NCI-H2029 (cell line): ENCODE results near the gene IDH3B.

Experiments
- DNase-seq: peaks from one replicate; lab custom pipeline; 2025; lab: John Stamatoyannopoulos, UW

IDH3B gene

GRCh38 chr20:2617099-2617714 is 46.8 kb downstream of the IDH3B start:
- DNase-seq: no peak

GRCh38 chr20:2616634-2617033 is 47.4 kb downstream of the IDH3B start:
- no peak for DNase-seq

- DNase-seq: no peak
These were observed 51.9 kb downstream of the IDH3B start for GRCh38 chr20:2612073-2612472.

- DNase-seq: no peak
These were observed 52.9 kb downstream of the IDH3B start for GRCh38 chr20:2610941-2611720.

GRCh38 chr20:2610326-2610725 is 53.7 kb downstream of the IDH3B start:
- no peak for DNase-seq
